ENCODE data around the gene GLIPR1L1. TPM values are rescaled to one million over a fixed set of nuclear protein-coding genes. Genes with fewer than 3 reads are reported as not detected.

Gene GLIPR1L1
- polyA plus RNA-seq, 1 donor: 0.20 TPM

DNA sequence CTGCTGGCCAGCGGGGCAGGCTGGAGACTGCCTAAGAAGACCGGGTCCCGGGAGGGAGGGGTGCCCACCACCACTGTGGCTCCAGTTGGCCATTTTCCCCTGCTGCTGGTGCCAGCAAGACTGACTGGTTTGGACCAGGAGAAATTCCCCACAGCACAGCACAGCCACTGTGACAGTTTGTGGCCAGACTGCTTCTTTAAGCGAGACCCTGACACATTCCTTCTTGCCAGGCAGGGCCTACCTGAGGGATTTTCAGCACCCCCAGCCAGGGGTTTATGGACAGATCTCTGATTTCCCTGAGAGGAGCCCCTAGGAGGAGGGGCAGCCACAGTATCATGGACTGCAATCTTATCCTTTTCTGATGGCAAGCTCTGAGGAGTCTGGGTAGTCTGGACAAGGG lies 15.5 kb downstream of the GLIPR1L1 start:
- no peak for DNase-seq (ENCODE audit: low read depth)

- no peak for DNase-seq (ENCODE audit: low read depth)
These were observed 15.9 kb downstream of the GLIPR1L1 start for GRCh38 chr12:75350413-75350812.

DNA sequence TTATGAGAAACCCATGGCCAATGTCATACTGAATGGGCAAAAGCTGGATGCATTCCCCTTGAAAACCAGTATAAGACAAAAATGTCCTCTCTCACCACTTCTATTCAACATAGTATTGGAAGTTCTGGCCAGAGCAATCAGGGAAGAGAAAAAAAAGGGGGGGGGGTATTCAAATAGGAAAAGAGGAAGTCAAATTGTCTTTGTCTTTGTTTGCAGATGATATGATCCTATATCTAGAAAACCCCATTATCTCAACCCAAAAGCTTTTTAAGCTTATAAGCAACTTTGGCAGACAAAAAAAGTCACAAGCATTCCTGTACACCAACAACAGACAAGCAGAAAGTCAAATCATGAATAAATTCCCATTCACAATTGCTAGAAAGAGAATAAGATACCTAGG lies 19.5 kb downstream of the GLIPR1L1 start:
- no peak for DNase-seq (ENCODE audit: low read depth)

- no peak for DNase-seq (ENCODE audit: low read depth)
These were observed 26.4 kb downstream of the GLIPR1L1 start for GRCh38 chr12:75360920-75361319.

DNA sequence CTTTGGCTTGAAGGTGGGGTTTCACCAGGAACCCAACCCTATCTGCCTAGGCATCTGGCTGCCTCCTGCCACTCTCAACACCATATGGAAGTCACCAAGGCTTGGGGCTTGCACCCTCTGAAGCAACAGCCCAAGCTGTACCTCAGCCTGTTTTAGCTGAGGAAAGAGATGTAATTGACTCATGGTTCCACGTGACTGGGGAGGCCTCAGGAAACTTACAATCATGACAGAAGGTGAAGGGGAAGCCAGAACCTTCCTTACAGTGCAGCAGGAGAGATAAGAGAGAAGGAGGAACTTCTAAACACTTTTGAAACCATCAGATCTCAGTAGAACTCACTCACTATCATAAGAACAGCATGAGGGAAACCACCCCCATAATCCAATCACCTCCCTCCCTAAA lies 26.9 kb downstream of the GLIPR1L1 start:
- DNase-seq (ENCODE audit: low read depth): no peak

GRCh38 chr12:75364919-75365318 lies 30.4 kb downstream of the GLIPR1L1 start:
- DNase-seq (ENCODE audit: low read depth): no peak

- no peak for DNase-seq (ENCODE audit: low read depth)
These were observed 32.2 kb downstream of the GLIPR1L1 start for GRCh38 chr12:75366629-75367028.

DNA sequence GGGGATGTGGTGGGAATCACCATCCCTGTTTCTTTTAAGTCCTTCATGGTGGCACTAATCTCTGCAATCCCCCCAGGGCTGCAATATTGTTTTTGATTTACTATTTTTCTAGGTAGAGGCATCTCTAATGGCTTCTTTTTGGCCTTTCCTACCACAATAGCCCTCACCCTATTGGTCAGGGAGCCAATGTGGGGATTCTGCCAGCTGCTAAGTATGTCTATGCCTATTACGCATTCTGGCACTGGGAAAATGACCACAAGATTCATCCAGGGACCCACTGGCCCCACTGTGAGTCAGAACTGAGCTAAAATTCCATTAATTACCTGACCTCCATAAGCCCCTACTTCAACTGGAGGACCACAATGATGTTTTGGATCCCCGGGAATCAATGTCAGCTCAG lies 40.5 kb downstream of the GLIPR1L1 start:
- DNase-seq (ENCODE audit: low read depth): no peak

GRCh38 chr12:75378354-75378753 lies 43.9 kb downstream of the GLIPR1L1 start:
- DNase-seq (ENCODE audit: low read depth): no peak

GRCh38 chr12:75389061-75389460 lies 54.6 kb downstream of the GLIPR1L1 start:
- DNase-seq (ENCODE audit: low read depth): no peak

DNA sequence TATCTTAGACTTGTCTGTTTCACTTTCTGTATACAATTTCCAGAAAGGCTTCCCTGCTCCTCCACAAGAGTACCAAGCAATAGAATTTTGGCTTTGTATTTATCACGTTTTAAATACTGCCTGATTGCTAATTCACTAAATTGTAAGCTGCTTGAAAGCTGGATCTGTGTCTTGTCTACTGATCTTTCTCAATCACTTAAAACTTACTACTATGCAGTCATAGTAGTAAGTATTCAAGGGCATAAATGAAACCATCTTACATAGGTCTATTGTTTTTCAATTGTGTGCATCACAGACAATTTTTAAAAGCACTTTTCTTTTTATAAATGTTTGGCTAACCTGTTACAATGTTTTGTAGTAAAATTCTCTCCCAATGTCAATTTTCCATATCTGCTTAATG lies 55.2 kb downstream of the GLIPR1L1 start:
- DNase-seq (ENCODE audit: low read depth): no peak

DNA sequence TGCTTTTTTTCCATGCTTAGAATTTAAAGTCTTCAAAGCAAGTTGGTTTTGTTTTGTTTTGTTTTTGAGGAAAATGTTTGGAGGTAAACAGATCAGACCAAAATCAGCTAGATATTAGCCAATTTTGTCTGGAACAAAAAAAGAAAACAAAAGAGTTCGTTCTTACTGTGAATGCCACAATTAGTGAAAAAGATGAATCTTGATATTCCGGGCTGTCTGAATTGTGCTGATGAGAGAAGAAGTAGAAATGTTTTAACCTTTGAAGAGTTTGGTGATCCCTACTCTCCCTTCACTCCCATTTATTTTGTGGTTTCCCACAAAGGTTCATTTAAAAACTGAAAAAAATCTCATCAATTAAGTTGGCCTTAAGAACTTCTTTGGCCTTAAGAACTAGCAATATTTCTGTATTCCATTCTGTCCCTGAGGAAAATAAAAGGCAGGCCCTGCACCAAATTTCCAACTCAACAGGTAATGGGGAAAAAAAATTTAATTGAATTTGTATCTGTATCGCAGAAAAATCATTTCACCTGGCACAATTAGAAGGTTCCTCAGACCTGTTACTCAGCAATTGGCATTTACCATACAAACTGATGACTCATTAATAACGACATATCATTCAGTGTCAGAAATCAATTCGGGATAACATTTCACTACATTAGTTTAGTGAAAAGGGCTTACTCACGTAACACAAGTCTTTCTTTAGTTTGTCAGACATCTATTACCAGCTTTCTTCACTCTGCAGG lies 55.9 kb downstream of the GLIPR1L1 start:
- DNase-seq (ENCODE audit: low read depth): no peak

DNA sequence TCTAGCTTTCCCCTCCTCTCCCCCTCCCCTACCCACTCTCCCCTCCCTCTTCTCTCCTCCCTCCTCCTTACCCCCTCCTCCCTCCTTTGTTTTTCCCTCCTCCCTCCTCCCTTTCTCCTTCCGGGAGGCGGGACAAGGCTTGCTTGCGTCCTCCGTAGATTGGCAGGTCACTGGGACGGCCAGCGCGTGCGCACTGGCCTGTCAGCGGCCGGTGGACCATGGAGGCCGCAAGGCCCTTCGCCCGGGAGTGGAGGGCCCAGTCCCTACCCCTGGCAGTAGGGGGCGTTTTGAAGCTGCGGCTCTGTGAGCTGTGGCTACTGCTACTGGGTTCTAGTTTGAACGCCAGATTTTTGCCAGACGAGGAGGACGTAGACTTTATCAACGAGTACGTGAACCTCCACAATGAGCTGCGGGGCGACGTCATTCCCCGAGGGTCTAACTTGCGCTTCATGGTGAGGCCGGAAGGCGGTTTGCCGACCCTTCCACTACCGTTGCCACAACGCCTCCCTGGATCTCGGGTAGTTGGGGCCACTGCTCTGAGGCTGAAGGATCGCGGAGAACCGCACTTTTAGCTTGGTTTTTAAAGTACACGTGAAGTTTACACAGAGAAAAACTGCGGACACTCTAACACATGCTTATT lies 56.5 kb downstream of the GLIPR1L1 start, which contains the start of gene GLIPR1L2:
GLIPR1L2 (plus strand) TSS at position 191 of the 640 bp plus-strand sequence; CDS start at position 219, 28 bp downstream.
- peak; percentile 96 for DNase-seq (ENCODE audit: low read depth)

DNA sequence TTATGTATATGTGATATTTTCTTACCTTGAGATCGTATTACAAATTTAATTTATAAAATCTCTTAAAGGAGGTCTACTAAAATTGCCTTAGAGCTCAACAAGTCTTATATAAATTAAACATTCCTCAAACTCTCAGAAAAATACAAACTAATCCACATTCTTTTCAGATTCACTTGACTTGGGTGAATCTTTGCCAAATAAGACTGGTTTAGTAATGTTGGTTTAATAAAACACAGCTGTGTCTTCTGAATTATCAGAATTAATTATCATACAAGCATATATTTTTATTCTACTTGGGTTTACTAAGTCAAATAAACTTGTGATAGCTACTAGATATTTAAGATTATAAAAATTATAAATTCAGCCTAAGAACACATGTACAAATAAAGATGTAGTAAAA lies 69.8 kb downstream of the GLIPR1L1 start:
- DNase-seq (ENCODE audit: low read depth): no peak

DNA sequence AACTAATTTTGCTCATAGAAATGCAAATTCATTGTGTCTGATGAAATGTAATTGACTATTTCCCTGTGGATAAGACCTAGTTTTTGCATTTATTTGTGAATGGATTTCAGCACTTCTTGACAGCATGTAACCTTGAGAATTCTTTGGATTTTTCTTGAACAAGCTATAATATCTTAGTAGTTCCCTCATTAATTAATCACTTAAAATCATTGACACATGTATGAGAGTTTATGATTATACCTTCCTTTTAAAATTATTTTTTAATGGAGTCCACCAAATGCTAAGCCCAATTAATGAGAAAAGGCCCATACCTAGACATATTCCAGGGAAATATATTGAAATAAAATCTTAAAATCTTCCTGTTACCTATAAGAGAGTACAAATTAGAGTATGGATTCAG lies 73.2 kb downstream of the GLIPR1L1 start:
- DNase-seq (ENCODE audit: low read depth): no peak

- DNase-seq (ENCODE audit: low read depth): no peak
These were observed 75.4 kb downstream of the GLIPR1L1 start for GRCh38 chr12:75409830-75410229.

GRCh38 chr12:75414671-75415070 lies 80.2 kb downstream of the GLIPR1L1 start:
- DNase-seq (ENCODE audit: low read depth): no peak

GRCh38 chr12:75419841-75420240 lies 85.4 kb downstream of the GLIPR1L1 start:
- DNase-seq (ENCODE audit: low read depth): peak; percentile 34

Other genes with a start within 250 kb of the GLIPR1L1 start
- gene KCNC2, start 124.8 kb upstream of the GLIPR1L1 start, polyA plus RNA-seq (ENCODE audit: insufficient read length): 0.38 TPM
- 2.1 TPM for gene CAPS2, start 4.3 kb upstream of the GLIPR1L1 start, polyA plus RNA-seq (ENCODE audit: insufficient read length)
- gene GLIPR1L2, start 56.4 kb downstream of the GLIPR1L1 start, polyA plus RNA-seq (ENCODE audit: insufficient read length): 1.8 TPM
- gene GLIPR1, start 146.1 kb downstream of the GLIPR1L1 start, polyA plus RNA-seq (ENCODE audit: insufficient read length): 10.3 TPM
- 54.4 TPM for gene KRR1, start 176.9 kb downstream of the GLIPR1L1 start, polyA plus RNA-seq (ENCODE audit: insufficient read length)